HG03558 (cell line): ENCODE measurements around the gene NEU1.

Experiments used
- ATAC-seq: cut with Tn5 transposase; IDR thresholded peaks from one replicate; pipeline ENCODE4 v1.9.1; 2021; ENCODE audit warnings: moderate number of reproducible peaks; ENCODE audit not compliant: unreplicated experiment; ENCODE audit errors: extremely low read depth

NEU1 gene

DNA sequence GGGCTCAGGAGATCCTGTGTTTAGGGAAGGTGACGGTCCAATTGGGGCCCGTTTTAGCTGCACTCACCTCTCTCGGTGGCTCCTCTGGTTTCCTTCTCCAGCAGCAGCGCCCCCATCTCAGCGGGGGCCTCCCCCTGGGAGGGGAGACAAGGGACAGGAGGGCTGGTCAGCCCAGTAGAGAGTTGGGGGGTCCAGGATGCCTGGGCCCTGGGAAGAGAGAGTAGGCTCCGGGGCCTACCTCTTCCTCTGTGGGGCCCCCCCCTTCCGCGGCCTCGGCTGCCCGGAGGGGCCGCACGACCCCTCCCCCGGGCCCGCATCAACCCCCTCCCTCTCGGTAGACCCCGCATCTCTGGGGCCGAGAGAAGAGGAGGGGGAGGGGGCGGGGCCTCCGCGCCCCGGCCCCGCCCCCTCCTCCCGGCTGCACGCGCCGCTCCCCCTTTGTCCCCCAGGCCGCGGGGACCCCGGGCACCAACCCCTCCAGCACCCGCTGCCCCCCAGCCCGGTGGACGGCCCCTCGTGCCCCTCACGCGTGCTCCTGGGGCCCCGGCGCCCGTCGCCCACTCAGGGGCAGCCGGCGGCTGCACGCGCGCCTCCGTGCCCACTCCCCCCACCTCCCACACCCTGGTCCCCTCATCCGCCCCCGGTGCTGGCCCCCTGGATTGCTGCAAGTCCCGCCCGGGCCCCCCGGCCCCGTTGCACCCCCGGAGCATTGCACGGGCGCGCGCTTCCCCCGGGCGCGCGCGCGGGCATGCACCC is 34.4 kb upstream of the NEU1 start:
- no peak for ATAC-seq

GRCh38 chr6:31896493-31896855 is 33.9 kb upstream of the NEU1 start:
- ATAC-seq: no peak

DNA sequence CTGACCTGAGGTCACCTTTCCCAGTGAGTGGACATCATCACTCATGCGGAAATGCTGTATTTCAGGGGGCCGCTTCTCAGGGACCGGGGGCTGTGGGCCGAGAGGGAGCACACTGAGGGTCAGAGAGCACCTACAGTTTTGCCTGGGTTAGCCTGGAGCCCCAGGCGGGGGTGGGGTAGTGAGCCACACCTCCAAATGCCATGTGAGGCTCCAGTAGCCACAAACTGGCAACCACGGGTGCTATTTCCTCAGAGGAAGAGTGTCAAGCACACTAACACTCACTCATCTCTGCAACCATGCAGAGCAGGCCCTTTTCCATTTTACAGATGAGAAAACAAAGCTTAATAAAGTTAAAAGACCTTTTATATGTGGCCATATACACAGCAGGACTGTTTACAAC is 30.2 kb upstream of the NEU1 start:
- ATAC-seq: no peak

DNA sequence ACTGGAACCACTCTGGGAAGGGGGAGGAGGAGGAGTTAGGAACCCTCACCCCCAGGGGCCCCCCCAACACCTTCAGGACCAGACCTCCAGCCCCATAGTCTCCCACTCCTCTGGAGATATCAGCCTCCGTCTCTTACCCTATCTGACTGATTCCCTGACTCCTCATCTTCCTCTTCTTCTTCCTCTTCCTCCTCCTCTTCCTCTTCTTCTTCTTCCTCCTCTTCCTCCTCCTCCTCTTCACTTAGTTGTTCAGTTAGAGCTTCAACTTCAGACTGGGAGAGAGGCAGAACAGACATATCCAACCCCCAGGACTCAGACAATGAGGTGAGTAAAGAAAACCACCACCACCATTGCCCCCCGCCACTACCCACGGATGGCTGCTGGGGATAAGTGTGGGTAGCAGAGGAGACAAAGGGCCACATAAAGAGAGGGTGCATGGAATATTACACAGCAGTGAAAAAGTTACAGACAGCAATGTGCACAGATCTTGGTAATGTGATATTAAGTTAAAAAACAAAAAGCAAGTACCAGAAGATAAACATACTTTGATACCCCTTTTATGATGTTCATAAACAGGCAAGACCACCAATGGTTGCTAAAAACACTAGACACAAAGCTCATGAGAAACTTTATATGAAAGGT is 26.8 kb upstream of the NEU1 start:
- no peak for ATAC-seq

DNA sequence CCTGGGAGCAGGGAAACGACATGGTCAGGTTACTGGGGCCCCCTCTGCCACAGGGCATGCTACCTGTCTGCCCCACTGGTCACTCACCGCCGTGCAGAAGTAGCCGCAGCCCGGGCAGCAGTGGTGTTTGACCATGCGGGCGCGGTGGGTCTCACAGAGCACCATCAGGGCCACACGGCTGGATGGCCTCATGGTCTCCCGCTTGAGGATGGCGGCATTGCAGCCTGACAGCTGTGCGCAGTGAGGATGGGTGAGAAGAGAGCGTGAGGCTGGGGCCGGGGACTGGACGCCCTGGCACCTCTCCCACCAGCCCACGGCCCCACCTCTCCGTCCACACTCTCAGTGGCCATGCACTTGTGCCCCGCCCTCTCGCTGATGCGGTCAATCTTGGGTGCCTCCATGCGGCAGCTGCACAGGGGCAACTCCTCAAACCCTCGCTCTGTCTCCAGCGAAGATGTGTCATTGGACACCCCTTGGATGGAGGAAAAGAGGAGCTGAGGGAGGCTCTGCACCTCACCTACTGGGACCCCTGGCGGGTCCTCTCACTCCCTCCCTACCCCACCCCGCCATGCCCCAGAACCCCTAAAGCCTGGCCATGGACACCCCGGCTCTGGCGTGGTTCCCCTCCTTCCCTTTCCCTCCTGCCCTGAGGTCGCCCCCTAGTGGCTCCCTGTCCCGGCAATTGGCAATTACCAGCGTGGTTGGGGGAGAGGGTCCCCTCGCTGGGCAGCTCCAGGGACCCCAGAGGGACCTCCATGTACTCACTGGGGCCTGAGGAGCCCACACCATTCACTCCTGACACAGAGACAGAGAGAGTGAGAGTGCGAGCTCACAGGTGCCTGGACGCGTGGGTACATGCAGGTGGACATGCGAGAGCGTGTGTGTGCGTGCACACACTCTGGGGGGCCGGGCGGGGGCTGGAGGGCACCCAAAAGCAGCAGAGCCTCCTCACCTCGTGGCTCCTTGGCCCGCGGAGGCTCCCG is 25.9 kb upstream of the NEU1 start:
- ATAC-seq: no peak

DNA sequence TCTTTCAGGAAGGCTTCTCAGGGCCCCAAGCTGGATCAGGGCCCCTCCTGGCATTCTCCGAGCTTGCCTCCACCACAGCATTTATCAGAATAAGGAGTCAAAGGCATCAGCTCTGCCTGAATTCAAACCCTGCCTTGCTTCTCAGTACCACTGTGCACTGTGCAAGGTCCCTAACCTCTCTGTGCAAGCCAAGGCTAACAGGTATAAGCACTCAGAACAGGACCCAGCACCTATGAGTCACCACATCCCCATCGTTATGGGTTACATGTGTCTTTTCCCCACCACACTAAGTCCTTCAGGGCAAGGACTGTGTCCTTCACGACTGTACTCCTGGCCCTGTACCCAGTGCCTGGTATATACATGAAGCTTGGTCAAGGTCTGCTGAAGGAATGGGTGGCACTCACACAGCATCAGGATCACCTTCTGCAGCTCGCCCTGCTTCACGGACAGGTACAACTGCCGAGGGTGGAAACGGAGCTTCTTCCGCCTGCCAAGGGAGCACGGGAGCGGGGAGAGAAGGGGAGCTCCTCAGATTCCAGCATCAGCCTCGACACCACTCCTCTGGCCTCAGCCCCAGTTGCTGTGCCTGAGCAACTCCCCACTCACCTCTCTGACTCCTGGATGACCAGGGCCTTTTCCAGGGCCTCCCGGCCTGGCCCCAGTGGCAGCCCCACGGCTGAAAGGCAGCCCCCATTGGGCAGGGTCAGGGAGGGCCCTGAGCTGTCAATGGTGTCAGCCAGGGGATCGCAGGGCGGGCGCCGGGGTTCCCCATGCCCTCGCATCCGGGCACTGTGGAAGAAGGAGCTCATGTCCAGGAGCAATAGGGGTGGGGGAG is 24.8 kb upstream of the NEU1 start:
- no peak for ATAC-seq

DNA sequence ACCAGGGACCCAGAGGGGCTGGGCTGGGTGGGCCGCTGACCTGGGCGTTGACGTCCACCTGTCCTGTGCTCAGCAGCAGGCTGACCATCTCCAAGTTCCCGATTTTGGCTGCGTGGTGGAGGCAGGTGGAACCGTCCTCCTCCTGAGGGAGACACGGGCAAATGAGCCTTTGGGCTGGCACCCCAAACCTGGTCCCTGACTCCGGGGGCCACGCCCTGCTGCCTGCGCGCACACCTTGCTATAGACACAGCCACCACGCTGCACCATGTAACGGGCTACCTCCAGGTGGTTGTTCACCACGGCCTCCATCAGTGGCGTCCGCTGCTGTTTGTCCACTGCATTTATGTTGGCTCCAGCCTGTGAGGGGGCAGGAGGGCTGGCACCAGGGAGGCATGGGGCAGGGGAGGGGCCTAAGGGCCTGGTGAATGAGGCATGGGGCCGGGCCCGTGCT is 23.9 kb upstream of the NEU1 start:
- ATAC-seq: no peak

GRCh38 chr6:31884528-31885035 is 22.0 kb upstream of the NEU1 start:
- ATAC-seq: no peak

- no peak for ATAC-seq
Measured at GRCh38 chr6:31883676-31884075, 21.1 kb upstream of the NEU1 start.

DNA sequence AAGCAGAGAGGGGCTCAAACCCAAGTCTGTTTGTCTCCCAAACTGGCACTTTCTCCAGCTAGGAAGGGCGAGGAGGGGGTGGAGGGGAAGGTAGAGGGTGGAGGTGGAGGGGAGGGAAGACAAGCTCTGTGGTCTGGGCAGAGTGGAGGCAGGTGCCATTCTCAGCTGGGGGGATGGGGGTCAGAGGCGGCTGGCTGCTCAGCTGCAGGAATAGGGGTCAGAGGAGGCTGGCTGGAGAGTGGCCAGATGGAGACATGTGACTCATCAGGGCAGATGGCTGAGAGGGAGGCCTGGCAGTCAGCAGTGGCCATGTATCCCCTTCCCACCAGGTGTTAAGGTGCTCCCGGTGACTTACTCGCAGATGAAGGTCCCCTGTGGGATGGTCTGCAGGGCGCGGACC is 19.7 kb upstream of the NEU1 start:
- no peak for ATAC-seq

DNA sequence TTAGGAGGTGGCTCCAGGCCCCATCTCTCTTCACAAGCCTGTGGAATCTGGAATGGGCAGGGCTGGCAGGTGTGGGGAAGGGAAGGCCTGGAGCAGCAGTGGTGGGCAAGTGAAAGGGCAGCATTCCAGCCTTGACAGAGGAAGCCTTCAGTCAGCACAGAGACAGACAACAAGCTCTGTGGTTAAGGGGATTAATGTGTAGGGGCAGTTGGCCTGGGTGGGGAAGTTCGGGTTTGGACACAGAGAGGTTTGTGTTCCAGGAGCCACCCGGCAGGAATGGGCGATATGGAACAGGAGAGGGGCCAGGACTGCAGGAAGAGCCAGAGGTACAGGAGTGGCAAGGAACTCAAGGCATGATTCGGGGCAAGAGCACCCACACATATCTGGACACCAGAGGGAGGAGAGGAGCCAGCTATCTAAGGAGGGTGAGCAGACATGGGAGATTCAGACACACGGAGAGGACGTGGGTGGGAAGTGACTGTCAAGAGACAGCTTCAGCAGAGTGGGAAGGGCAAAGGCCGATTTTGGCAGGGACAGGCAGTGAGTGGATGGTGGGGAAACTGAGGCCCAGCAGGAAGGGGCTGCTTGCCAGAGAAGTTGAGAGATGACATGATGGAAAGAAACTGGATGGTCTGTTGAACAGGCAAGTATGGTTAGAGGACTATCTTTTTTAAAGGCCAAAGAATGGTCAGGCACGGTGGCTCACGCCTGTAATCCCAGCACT is 18.7 kb upstream of the NEU1 start:
- ATAC-seq: no peak

GRCh38 chr6:31880616-31881015 is 18.0 kb upstream of the NEU1 start:
- no peak for ATAC-seq

- no peak for ATAC-seq
Measured at GRCh38 chr6:31879901-31880300, 17.3 kb upstream of the NEU1 start.

GRCh38 chr6:31879143-31879542 is 16.5 kb upstream of the NEU1 start:
- no peak for ATAC-seq

GRCh38 chr6:31878726-31879125 is 16.1 kb upstream of the NEU1 start, which contains the start of gene SLC44A4:
TSS of gene SLC44A4 (minus strand) at chr6:31878997. CDS start at chr6:31878980, 17 bp downstream.
- ATAC-seq: no peak

GRCh38 chr6:31878222-31878621 is 15.6 kb upstream of the NEU1 start:
- no peak for ATAC-seq

DNA sequence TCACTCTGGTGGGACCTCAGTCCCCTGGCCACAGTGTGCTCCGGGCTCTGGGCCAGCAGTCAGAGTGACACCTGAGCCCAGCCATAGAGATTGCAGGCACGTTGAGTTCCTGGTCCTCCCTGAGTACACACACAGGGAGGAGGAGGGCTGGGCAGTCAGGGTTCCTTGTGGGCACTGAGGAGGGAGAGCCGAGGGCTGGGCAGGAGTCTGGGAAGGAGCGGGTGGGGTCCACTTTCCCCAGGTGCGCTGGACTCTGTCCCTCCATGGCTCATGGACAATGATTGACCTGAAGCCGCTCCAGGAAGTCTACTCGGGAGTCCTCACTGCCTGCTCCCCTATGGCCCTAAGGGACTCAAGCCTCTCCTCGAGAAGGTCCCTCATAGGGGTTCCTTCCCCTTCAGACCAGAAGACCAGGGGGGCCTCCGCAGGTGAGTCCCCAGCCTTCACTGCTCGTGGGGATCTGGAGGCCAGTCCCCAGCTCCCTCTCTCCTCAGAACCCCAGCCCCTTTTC is 15.1 kb upstream of the NEU1 start:
- ATAC-seq: no peak

GRCh38 chr6:31877125-31877650 is 14.6 kb upstream of the NEU1 start:
- ATAC-seq: no peak

DNA sequence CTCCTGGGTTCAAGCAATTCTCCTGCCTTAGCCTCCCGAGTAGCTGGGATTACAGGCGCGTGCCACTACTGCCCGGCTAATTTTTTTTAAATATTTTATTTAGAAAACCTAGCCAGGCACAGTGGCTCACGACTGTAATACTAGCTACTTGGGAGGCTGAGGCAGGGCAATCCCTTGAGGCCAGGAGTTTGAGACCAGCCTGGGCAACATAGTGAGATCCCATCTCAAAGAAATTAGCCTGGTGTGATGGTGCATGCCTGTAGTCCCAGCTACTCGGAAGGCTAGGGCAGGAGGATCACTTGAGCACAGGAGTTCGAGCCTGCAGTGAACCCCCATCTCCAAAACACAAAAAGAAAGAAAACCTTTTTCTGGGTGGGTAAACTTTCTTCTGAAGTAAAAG is 13.7 kb upstream of the NEU1 start:
- no peak for ATAC-seq
